GM12878 (cell line): ENCODE results near the gene EYA2. TPM values are rescaled to one million over a fixed set of nuclear protein-coding genes. Genes with fewer than 3 reads are reported as not detected.

Source experiments
- ATAC-seq: fragments of 200-7000 bp; cut with Tn5 transposase; 3 replicates; pipeline ENCODE4 v1.9.1; 2020; ENCODE audit warnings: mild to moderate bottlenecking, moderate library complexity
- BruUV-seq: library from RNA; stranded (reverse); fragments of 400-500 nt; replicated peaks from 2 replicates; lab custom pipeline; 2021; lab: Mats Ljungman, UMichigan
- CTCF ChIA-PET: fragments of 300-600 bp; sonication (Branson Sonifier 250); formaldehyde crosslinking; extraction: SDS; loops from one replicate; lab custom pipeline; 2021; ENCODE audit warnings: inconsistent platforms; lab: Yijun Ruan, JAX
- POLR2A ChIA-PET: fragments of 350-600 bp; formaldehyde crosslinking; extraction: SDS; loops from one replicate; lab custom pipeline; 2021; ENCODE audit warnings: inconsistent platforms; lab: Charles Lee
- RAD21 ChIA-PET: fragments of 300-600 bp; sonication (Branson Sonifier 250); formaldehyde crosslinking; loops from one replicate; lab custom pipeline; 2023; ENCODE audit warnings: antibody characterized with exemption; ENCODE audit not compliant: unreplicated experiment; lab: Charles Lee
- SMC1A ChIA-PET: fragments of 300-600 bp; sonication (Branson Sonifier 250); formaldehyde crosslinking; loops from one replicate; lab custom pipeline; 2023; ENCODE audit not compliant: unreplicated experiment, uncharacterized antibody; lab: Charles Lee
- DNase-seq: peaks from one replicate; pipeline ENCODE4 v3.0.0-alpha.2; 2011; ENCODE audit warnings: low read depth, low spot score
- FAIRE-seq: peaks from 3 replicates; lab custom pipeline; 2011; peaks lifted over from hg19 to GRCh38; lab: Jason Lieb, UNC
- H2AFZ ChIP-seq: 2 replicates; pipeline ENCODE4 v1.6.0; 2011; ENCODE audit warnings: low read depth, low read length, control low read depth; ENCODE audit not compliant: control insufficient read depth
- H3K27ac ChIP-seq: 2 replicates; pipeline ENCODE4 v1.5.1; 2011; ENCODE audit warnings: control low read depth; ENCODE audit not compliant: control insufficient read depth, insufficient read depth
- H3K27me3 ChIP-seq, 2 experiments: replicated peaks in 1 of 2; 2 replicates each; pipeline versions ENCODE4 v1.6.0 to v1.6.1; 2011; ENCODE audit warnings: low read length in 1 of 2; ENCODE audit not compliant: control insufficient read depth in 2 of 2, insufficient read depth in 2 of 2
- H3K36me3 ChIP-seq, 2 experiments: 2 replicates each; pipeline ENCODE4 v1.5.1; 2011; ENCODE audit warnings: low read length in 1 of 2; ENCODE audit not compliant: control insufficient read depth in 2 of 2, insufficient read depth in 2 of 2
- H3K4me1 ChIP-seq: 2 replicates; pipeline ENCODE4 v1.6.1; 2011; ENCODE audit warnings: mild to moderate bottlenecking, low read length, moderate library complexity, mixed read lengths; ENCODE audit not compliant: control insufficient read depth, insufficient read depth
- H3K4me2 ChIP-seq: 2 replicates; pipeline ENCODE4 v1.6.0; 2011; ENCODE audit warnings: control low read depth; ENCODE audit not compliant: control insufficient read depth, insufficient read depth
- H3K4me3 ChIP-seq: fragments of 200-600 bp; sonication (generic); 2 replicates; pipeline ENCODE4 v1.5.1; 2016
- H3K79me2 ChIP-seq: 2 replicates; pipeline ENCODE4 v1.6.0; 2011; ENCODE audit warnings: low read length; ENCODE audit not compliant: control insufficient read depth, insufficient read depth
- H3K9ac ChIP-seq: 2 replicates; pipeline ENCODE4 v1.8.0; 2011; ENCODE audit warnings: low read length, control low read depth, mixed read lengths; ENCODE audit not compliant: control insufficient read depth, insufficient read depth
- H3K9me3 ChIP-seq: replicated peaks from 3 replicates; pipeline ENCODE4 v1.5.1; 2011; ENCODE audit warnings: mild to moderate bottlenecking, low read length; ENCODE audit not compliant: control insufficient read depth, insufficient read depth
- H4K20me1 ChIP-seq: 2 replicates; pipeline ENCODE4 v1.6.0; 2011; ENCODE audit not compliant: control insufficient read depth, insufficient read depth
- CBX5 ChIP-seq: sonication (generic); IDR thresholded peaks from 2 replicates; pipeline ENCODE4 v1.6.1; 2016; ENCODE audit warnings: low read depth, moderate library complexity, mild to moderate bottlenecking, inconsistent platforms
- CHD1 ChIP-seq: IDR thresholded peaks from 2 replicates; pipeline ENCODE4 v1.6.1; 2012; ENCODE audit warnings: low read depth, low read length, improper control_type of control experiment
- CHD4 ChIP-seq: fragments of 200-600 bp; sonication (generic); IDR thresholded peaks from 2 replicates; pipeline ENCODE4 v1.6.1; 2016; ENCODE audit warnings: mild to moderate bottlenecking
- DPF2 ChIP-seq: fragments of 450-650 bp; IDR thresholded peaks from 2 replicates; pipeline ENCODE4 v1.6.1; 2017; ENCODE audit warnings: mild to moderate bottlenecking
- EP300 ChIP-seq, 2 experiments: fragments of 150-350 bp in 1 of 2; IDR thresholded peaks; 2 replicates each; pipeline ENCODE4 v1.6.1; 2011 to 2012; ENCODE audit warnings: low read depth in 2 of 2, low read length in 2 of 2, borderline replicate concordance in 1 of 2, improper control_type of control experiment in 1 of 2, inconsistent platforms in 1 of 2; ENCODE audit not compliant: control insufficient read depth in 1 of 2
- ESRRA ChIP-seq: IDR thresholded peaks from 2 replicates; pipeline ENCODE4 v1.6.1; 2012; ENCODE audit warnings: mild to moderate bottlenecking, low read length, improper control_type of control experiment
- GABPA ChIP-seq: IDR thresholded peaks from 2 replicates; pipeline ENCODE4 v1.6.1; 2014; ENCODE audit warnings: antibody characterized with exemption, low read depth, mild to moderate bottlenecking, inconsistent platforms
- KAT2A ChIP-seq: conservative IDR thresholded peaks from 2 replicates; pipeline ENCODE4 v1.6.1; 2011; ENCODE audit warnings: low read depth, low read length; ENCODE audit not compliant: control insufficient read depth
- KLF5 ChIP-seq: fragments of 450-650 bp; IDR thresholded peaks from 2 replicates; pipeline ENCODE4 v1.6.1; 2014; ENCODE audit warnings: mild to moderate bottlenecking; ENCODE audit not compliant: partially characterized antibody
- NR2F1 ChIP-seq: fragments of 450-650 bp; conservative IDR thresholded peaks from 2 replicates; pipeline ENCODE4 v1.6.1; 2017; ENCODE audit warnings: mild to moderate bottlenecking
- SMARCA5 ChIP-seq: fragments of 450-650 bp; IDR thresholded peaks from 2 replicates; pipeline ENCODE4 v1.6.1; 2017; ENCODE audit warnings: mild to moderate bottlenecking
- TAF1 ChIP-seq: IDR thresholded peaks from 2 replicates; pipeline ENCODE4 v1.6.1; 2011; ENCODE audit warnings: mild to moderate bottlenecking, low read depth, low read length, borderline replicate concordance
- YY1 ChIP-seq: IDR thresholded peaks from 2 replicates; pipeline ENCODE4 v1.6.1; 2011; ENCODE audit warnings: low read depth, mild to moderate bottlenecking, low read length
- WGBS: methylation state at CpG from one replicate; pipeline ENCODE4 v1.1.6; 2016; ENCODE audit warnings: low lambda C conversion rate; ENCODE audit not compliant: insufficient replicate concordance, insufficient coverage; ENCODE audit errors: missing lambda C conversion rate; 5-methylcytosine and 5-hydroxymethylcytosine counted together
- in situ Hi-C: fragments of 300-500 bp; cut with MboI; formaldehyde crosslinking; loops from 9 replicates; pipeline ENCODE4 v1.14.3; 2018; ENCODE audit warnings: mixed read lengths
- intact Hi-C: fragments of 100-400 bp; cut with micrococcal nuclease; formaldehyde crosslinking; loops from one replicate; pipeline ENCODE4 v1.14.2; 2022; ENCODE audit not compliant: unreplicated experiment
- polyA plus RNA-seq, 11 experiments: library from polyadenylated mRNA; depleted of rRNA in 4 of 11; unstranded in 6 of 11; stranded (reverse) in 5 of 11; fragments of >200 nt; fragmentation: Nextera tagmentation in 4 of 11; fragmentation: Illumina TruSeq in 1 of 11; extraction: Ambion mirVana in 4 of 11; extraction: Trizol in 1 of 11; gene quantifications; 1 replicate in 1 of 11; 2 replicates in 10 of 11; pipeline versions ENCODE4 v1.2.1 to v1.2.3, GENCODE V29; 2011 to 2016; ENCODE audit warnings: inconsistent platforms in 2 of 11, missing spikeins in 2 of 11, low read depth in 1 of 11
- total RNA-seq, 4 experiments: library from RNA; depleted of rRNA in 3 of 4; stranded (reverse); fragments of >200 nt in 3 of 4; fragmentation: Illumina TruSeq in 1 of 4; extraction: Trizol in 1 of 4; gene quantifications; 2 replicates each; pipeline versions ENCODE4 v1.2.1 to v1.2.3, GENCODE V29; 2013 to 2021
- TF ChIP-seq, protein P1 (sequence below): fragments of 450-650 bp; IDR thresholded peaks from 2 replicates; pipeline ENCODE4 v1.6.1; 2016; ENCODE audit warnings: mild to moderate bottlenecking
- TF ChIP-seq, protein P2 (sequence below): fragments of 450-650 bp; IDR thresholded peaks from 2 replicates; pipeline ENCODE4 v1.6.1; 2017; ENCODE audit warnings: mild to moderate bottlenecking, moderate library complexity
- TF ChIP-seq, protein P3 (sequence below): fragments of 450-650 bp; IDR thresholded peaks from 2 replicates; pipeline ENCODE4 v1.6.1; 2017; ENCODE audit warnings: mild to moderate bottlenecking, low read depth, inconsistent platforms; ENCODE audit not compliant: poor library complexity, severe bottlenecking
- TF ChIP-seq, protein P4 (sequence below): fragments of 150-350 bp; IDR thresholded peaks from 2 replicates; pipeline ENCODE4 v1.6.1; 2014; ENCODE audit warnings: mild to moderate bottlenecking, low read depth, low read length

Gene EYA2
- total and polyA plus RNA-seq, 10 of the 15 experiments (the other 5 are each of a cell fraction or from before 2014, with no cell fraction given), result 0.20 TPM; not detected in 9

DNA sequence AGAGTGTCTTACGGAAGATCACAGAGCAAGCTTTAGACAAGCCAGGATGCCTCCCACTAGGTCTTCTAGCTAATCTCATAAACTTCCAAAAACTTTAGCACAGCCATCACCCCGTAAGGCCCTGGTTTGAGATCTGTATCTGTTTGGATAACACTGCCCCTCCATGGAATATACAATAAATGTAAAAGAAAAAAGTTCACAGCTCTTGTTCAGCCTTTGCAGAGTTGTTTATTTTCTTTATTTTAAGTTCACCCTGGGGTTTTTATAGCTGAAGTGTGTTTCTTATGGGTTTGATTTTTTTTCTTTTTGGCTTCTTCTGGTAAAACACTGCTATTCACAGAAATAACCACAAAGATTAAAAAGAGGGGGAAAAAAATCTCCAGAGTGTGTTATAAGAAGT, 125.6 kb downstream of the EYA2 start:
- H3K27ac ChIP-seq, result no peak overlapping the region
- H3K9me3 ChIP-seq, result no peaks in the 10 kb centered on the region
- 77% methylated on average over 2 of the region's 2 CpGs for WGBS
- ATAC-seq, result no peak
- peaks cover 0 to 5% of the 10 kb centered on the region in 2 experiments; a peak in 3 of 4 replicates for H3K27me3 ChIP-seq
- ChIA-PET CTCF (interaction anchor here (1.1 to 2.3 kb wide), 4 partner anchors 9 to 268 kb away, joined by 3 to 8 read pairs (median 6); no protein-coding TSS in a partner anchor), POLR2A (no interaction called here), RAD21 (interaction anchor here (2.1 kb wide), 1 partner anchor 24 kb away, joined by 5 read pairs; no protein-coding TSS in a partner anchor), SMC1A (interaction anchor here (0.6 to 2.2 kb wide), 4 partner anchors 23 to 543 kb away, joined by 3 to 6 read pairs (median 4); no protein-coding TSS in a partner anchor)
- no peaks in the 10 kb centered on the region for H3K36me3 ChIP-seq
- H4K20me1 ChIP-seq, result no peaks in the 10 kb centered on the region
- H3K79me2 ChIP-seq, result no peaks in the 10 kb centered on the region
- in situ Hi-C loops, result no loop called here
- no TSS peak for BruUV-seq
- no peak for FAIRE-seq
- H3K4me2 ChIP-seq, result no peak overlapping the region
- H3K9ac ChIP-seq, result no peak overlapping the region
- intact Hi-C loops, result loop anchor here (5.0 kb wide), 1 partner anchor 268 kb away; no protein-coding TSS in a partner anchor
- H3K4me3 ChIP-seq, result no peak overlapping the region
- no peak for DNase-seq
- no peak overlapping the region for H2AFZ ChIP-seq
- no peaks in the 10 kb centered on the region; the same call in 1 of the 2 replicates for H3K4me1 ChIP-seq
- no peak for TF ChIP-seq CHD1
- TF ChIP-seq CHD4, result no peak
- TF ChIP-seq, protein P1, sequence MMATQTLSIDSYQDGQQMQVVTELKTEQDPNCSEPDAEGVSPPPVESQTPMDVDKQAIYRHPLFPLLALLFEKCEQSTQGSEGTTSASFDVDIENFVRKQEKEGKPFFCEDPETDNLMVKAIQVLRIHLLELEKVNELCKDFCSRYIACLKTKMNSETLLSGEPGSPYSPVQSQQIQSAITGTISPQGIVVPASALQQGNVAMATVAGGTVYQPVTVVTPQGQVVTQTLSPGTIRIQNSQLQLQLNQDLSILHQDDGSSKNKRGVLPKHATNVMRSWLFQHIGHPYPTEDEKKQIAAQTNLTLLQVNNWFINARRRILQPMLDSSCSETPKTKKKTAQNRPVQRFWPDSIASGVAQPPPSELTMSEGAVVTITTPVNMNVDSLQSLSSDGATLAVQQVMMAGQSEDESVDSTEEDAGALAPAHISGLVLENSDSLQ, result no peak
- TF ChIP-seq EP300 (IDR thresholded peaks at IDR 0.05; ENCODE audit: borderline replicate concordance in 1 of 2, control insufficient read depth in 1 of 2, low read depth in 2 of 2, low read length in 2 of 2), result no peak
- no peak for TF ChIP-seq ESRRA
- TF ChIP-seq, protein P2, sequence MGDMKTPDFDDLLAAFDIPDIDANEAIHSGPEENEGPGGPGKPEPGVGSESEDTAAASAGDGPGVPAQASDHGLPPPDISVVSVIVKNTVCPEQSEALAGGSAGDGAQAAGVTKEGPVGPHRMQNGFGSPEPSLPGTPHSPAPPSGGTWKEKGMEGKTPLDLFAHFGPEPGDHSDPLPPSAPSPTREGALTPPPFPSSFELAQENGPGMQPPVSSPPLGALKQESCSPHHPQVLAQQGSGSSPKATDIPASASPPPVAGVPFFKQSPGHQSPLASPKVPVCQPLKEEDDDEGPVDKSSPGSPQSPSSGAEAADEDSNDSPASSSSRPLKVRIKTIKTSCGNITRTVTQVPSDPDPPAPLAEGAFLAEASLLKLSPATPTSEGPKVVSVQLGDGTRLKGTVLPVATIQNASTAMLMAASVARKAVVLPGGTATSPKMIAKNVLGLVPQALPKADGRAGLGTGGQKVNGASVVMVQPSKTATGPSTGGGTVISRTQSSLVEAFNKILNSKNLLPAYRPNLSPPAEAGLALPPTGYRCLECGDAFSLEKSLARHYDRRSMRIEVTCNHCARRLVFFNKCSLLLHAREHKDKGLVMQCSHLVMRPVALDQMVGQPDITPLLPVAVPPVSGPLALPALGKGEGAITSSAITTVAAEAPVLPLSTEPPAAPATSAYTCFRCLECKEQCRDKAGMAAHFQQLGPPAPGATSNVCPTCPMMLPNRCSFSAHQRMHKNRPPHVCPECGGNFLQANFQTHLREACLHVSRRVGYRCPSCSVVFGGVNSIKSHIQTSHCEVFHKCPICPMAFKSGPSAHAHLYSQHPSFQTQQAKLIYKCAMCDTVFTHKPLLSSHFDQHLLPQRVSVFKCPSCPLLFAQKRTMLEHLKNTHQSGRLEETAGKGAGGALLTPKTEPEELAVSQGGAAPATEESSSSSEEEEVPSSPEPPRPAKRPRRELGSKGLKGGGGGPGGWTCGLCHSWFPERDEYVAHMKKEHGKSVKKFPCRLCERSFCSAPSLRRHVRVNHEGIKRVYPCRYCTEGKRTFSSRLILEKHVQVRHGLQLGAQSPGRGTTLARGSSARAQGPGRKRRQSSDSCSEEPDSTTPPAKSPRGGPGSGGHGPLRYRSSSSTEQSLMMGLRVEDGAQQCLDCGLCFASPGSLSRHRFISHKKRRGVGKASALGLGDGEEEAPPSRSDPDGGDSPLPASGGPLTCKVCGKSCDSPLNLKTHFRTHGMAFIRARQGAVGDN, result no peak
- TF ChIP-seq CBX5, result no peak
- TF ChIP-seq, protein P3, sequence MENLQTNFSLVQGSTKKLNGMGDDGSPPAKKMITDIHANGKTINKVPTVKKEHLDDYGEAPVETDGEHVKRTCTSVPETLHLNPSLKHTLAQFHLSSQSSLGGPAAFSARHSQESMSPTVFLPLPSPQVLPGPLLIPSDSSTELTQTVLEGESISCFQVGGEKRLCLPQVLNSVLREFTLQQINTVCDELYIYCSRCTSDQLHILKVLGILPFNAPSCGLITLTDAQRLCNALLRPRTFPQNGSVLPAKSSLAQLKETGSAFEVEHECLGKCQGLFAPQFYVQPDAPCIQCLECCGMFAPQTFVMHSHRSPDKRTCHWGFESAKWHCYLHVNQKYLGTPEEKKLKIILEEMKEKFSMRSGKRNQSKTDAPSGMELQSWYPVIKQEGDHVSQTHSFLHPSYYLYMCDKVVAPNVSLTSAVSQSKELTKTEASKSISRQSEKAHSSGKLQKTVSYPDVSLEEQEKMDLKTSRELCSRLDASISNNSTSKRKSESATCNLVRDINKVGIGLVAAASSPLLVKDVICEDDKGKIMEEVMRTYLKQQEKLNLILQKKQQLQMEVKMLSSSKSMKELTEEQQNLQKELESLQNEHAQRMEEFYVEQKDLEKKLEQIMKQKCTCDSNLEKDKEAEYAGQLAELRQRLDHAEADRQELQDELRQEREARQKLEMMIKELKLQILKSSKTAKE, result no peak
- TF ChIP-seq NR2F1, result no peak
- no peak for TF ChIP-seq GABPA
- TF ChIP-seq, protein P4, sequence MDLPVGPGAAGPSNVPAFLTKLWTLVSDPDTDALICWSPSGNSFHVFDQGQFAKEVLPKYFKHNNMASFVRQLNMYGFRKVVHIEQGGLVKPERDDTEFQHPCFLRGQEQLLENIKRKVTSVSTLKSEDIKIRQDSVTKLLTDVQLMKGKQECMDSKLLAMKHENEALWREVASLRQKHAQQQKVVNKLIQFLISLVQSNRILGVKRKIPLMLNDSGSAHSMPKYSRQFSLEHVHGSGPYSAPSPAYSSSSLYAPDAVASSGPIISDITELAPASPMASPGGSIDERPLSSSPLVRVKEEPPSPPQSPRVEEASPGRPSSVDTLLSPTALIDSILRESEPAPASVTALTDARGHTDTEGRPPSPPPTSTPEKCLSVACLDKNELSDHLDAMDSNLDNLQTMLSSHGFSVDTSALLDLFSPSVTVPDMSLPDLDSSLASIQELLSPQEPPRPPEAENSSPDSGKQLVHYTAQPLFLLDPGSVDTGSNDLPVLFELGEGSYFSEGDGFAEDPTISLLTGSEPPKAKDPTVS, result no peak
- TF ChIP-seq TAF1, result no peak
- TF ChIP-seq KAT2A, result no peak
- TF ChIP-seq DPF2, result no peak
- TF ChIP-seq KLF5, result no peak
- no peak for TF ChIP-seq SMARCA5
- no peak for TF ChIP-seq YY1
